Left ventricle myocardium superior (tissue), 1 donor: ENCODE data around the gene PRPF6. TPM values are rescaled to one million over a fixed set of nuclear protein-coding genes. Genes with fewer than 3 reads are reported as not detected.
"Not testable (repeated sequence)": the region's sequence is repeated elsewhere in the genome, so short reads cannot be mapped to it uniquely, and the experiment has no call there.

Source experiments
- ATAC-seq: fragments of 200-7000 bp; cut with Tn5 transposase; one replicate; pipeline ENCODE4 v1.9.1; 2020; ENCODE audit warnings: mild to moderate bottlenecking, moderate library complexity
- DNase-seq: peaks from one replicate; pipeline ENCODE4 v3.0.0-alpha.2; 2020
- intact Hi-C: fragments of 100-400 bp; cut with micrococcal nuclease; formaldehyde crosslinking; loops from one replicate; pipeline ENCODE4 v1.11.0; 2022
- total RNA-seq: library from RNA; stranded (reverse); fragmentation: NEBNext Ultra II Directional; extraction: Animal tissue kit (Norgen Biotek cat#: 25700); gene quantifications from one replicate; pipeline ENCODE4 v1.2.1, GENCODE V29; 2021
- donor health status: DM: no; HTN: yes; CAD: no; lungs with severe emphysema.

The PRPF6 gene
- total RNA-seq, 1 donor from 2014 or later, result 50.6 TPM

DNA sequence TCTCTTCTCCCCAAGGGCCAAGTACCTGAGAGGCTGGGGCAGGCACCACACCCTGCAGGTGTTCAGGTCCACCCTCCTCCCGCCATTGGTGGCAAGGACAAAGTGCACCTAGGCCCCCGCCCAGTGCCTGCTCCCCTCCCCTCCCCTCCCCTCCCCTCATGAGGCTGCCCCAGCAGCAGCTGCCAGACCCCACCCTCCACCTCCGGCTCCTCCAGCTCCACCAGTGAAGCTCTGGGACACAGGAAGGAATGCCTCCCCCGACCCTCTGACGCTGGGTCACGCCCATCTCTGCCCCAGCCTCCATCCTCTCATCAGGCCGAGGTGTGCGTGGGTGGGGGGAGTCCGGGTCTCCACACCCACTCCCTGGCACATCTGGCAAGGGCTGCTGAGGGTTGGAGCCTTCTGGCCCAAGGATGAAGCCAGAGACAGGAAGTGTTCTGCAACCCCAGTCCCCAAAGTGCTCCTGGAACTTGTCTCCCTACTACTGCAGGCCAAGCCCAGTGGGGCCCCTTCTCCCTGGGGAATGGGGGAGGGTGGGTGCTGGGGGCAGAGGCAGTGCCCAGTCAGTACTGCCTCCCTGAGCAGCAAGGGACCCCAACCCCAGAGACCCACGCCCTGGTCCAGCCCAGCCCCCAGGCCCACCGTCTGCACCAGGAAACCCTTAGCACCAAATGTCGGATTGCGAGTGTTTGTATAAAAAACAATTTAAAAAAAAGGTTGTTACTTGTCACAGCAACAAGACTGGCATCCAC lies 23.1 kb upstream of the PRPF6 start:
- DNase-seq (no peak), ATAC-seq (no peak)
- intact Hi-C loops, result no loop called here

DNA sequence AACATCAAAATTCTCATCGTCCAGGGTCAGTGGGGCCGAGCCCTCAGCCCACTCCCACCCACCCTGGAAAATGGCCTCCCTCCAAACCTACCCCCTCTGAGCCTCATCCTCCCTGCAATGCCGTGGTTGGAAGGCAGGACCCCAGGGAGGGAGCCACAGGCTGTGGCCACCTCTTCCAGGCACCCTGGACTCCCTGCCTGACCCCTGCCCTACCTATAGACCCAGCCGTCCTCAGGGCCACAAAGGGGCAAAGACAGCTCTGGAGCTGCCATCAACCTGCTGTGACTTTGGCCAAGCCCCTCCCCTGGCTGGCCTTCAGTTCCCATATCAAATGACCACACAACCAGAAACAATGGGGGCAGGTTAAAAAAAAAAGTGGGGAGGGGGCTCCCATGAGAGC lies 22.5 kb upstream of the PRPF6 start:
- intact Hi-C loops, result no loop called here
- no peak for DNase-seq
- no peak for ATAC-seq

DNA sequence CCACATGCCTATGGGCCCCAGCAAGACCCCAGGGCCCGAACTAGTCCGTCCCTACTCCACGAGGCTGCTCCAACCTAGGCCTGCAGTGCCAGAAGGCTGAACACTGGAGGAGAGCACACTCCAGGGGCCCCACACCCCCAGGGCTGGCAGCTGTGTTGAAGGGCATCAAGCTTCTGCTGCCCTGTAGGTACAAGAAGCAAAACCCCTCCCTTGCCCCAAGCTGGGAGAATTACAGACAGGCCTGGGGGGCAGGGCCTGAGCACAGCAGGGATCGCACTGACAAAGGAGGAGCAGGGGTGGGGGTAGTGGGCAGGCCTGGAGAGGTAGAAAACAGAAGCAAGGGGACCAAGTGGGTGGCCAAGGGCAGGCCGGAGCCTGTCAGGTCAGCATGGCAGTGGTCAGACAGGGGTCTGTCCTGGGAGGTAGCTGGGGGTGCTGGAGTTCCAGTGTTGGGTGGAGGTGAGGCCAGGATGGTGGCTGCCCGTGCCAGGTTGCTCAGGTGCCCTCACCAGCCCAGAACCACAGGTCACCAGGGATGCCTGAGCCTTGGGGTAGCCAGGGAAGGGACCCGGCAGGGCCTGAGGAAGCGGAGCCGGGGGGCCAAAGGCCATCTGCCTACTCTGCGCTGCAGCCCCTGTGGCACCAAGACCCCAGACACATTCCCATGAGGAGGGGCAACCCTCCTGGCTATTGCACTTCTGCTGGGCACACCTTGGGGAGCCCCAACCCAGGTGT lies 21.8 kb upstream of the PRPF6 start:
- intact Hi-C loops, result no loop called here
- DNase-seq (no peak), ATAC-seq (no peak)

DNA sequence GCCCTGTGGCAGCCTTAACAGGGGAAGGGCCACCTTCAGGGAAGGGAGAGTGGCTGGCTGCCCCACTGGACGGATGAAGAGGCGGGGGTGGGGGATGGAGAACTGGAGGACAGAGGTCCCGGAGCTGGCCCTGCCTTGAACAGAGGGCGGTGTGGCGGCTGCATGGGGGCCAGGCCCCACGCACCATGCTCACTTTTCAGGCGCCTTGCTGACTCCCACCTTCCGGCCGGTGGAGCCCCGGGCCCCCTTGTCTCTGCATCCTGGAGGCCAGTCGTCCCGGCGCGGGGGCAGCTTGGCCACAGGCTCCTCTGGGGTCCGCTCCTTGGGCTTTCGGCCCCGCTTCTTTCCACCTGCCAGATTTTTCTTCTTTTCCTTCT lies 21.2 kb upstream of the PRPF6 start:
- ATAC-seq, result no peak
- no peak for DNase-seq
- intact Hi-C loops, result no loop called here

DNA sequence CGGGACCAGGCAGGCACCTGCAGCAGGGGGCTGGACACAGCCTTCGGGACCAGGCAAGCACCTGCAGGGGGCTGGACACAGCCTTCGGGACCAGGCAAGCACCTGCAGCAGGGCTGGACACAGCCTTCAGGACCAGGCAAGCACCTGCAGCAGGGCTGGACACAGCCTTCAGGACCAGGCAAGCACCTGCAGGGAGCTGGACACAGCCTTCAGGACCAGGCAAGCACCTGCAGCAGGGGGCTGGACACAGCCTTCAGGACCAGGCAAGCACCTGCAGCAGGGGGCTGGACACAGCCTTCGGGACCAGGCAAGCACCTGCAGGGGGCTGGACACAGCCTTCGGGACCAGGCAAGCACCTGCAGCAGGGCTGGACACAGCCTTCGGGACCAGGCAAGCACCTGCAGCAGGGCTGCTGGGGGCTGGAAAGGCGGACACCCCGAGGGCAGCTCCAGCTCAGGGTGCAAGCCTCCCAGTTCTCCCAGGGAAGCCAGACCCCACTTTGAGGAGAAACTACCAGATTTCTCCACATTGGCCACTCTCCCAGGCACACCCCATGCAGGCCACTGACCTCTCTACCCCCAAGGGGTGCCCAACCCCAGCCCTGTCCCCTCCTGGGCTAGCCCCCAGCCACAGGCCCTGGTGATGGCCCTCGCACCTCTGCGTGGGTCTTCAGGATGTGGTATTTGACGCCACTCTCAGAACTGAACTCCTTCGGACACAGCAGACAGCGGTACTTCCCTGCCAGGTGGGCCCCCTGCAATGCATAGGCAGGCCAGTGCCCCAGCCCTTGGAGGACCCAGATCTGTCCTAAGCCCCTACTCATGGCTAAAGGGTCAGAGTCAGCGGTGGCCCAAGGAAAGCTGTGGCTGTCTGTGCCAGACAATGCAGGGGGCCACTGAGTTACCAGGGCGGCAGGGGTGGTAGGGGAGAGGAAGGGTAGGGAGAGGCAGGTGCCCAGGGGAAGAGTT lies 20.0 kb upstream of the PRPF6 start:
- ATAC-seq, intact Hi-C loops, DNase-seq: not testable (repeated sequence)

DNA sequence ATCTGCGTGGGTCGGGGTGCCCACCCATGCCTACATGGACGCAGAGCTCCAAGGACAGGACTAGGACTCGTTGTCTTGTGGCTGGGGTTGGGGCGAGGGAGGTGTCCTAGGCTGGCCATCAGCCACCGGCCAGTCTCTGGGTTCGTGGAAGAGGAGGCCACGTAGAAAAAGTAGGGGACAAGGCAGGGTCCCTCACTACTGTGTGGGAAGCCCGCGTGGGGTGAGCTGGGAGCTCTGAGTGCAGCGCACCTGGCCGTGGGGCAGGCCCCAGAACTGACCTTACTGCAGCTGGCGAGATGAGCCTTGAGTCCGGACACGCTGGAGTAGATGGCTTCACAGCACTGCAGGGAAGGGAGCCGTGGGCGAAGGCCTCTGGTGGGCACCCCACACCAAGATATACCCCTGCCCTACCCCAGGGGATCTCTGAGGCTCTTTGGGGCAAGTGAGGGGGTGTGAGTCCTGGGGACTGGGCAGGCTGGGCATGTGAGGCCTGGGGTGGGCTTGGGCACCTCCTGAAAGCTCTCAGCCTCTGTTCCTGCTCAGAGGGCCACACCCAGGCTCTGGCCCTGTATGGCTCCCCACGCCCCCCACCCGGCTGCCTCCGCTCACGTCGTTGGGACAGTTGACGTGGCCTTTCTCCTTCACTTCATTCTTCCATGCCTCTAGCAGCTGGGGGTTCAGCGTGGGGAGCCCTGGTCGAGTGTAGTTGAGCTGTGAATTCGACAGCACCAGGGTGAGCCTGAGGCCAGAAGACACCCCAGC lies 19.1 kb upstream of the PRPF6 start:
- DNase-seq (peak; percentile 20), ATAC-seq (no peak)
- intact Hi-C loops, result no loop called here

DNA sequence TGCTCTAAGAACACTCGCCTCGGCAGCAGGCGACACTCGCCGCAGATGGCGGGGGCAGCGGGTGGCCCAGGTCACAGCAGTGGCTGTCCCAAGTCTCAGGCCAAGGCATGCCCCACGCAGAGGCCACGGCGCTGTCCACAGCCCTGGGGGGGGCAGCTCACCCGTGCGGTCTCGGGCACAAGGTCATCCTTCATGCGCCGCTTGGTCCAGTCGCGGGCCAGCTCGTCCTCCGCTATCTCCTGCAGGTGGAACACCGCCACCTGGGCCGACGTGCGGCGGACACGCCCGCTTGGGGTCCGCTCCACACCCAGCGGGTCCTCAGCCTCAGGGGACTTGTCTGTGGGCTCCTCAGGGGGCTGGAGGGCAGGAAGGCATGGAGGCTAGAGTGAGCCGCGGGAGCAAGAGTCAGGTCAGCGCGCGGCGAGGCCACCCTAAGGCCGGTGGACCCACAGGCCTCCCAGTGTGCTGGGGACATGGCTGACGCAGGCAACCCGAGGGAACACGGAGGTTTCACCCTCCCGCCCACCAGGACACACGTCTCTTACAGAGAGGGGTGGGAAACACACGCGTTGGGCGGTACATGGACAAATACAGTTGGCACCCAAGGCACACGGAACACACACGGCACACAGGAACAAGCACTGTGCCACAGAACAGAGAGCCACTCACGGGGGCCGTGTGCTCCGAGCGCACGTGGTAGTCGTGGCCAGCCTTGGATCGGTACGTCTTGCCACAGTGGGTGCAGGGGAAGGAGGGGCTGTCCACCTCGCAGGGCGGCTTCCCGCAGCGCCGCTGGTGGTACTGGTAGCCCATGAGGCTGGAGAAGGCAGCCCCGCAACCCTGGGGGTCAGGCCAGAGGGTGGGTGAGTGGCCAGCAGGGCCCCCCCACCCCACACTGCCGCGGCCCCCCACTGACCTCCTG lies 18.2 kb upstream of the PRPF6 start:
- intact Hi-C loops, result no loop called here
- ATAC-seq, result no peak
- peak; percentile 31 for DNase-seq

DNA sequence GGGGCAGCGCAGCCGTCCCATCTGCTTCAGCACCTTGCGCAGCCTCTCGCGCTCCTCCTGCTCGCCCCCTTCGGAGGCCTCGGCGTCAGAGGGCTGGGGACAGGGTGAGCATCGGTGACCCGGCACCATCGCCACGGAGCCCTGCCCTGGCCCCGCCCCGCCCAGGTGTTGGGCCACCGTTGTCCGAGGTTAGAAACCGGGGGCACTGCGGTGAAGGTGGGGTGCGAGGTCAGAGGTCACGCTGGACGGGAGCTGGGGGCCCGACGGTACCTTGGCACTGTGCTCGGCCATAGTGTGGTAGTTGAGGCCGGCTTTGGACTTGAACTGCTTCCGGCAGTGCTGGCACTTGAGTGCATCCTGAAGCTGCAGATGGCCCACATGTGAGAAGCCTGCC lies 17.6 kb upstream of the PRPF6 start:
- ATAC-seq (no peak), DNase-seq (peak; percentile 28)
- intact Hi-C loops, result no loop called here

DNA sequence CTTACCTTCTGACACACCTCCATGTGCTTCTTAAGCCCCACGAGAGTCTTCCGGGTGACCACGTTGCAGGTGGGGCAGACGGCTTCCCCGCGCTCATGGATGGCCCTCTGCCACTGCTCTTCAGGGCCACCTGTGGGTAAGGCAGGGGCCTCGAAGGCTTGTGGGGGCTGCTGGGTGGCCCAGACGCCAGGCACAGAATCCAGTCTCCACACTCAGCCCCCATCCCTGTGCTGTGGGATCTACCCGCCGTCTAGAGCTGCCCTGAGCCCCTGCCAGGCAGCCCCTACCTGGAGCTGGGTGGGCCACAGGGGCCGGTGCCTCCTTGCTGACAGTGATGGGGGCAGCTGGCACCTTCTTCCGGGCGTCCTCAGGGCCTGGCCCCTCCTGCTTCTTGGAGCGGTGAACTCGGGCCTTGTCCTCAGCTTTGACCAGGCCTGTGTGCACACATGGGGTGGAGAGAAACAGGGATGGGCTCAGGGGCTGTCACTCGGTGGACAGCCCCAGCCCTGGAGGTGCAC lies 17.1 kb upstream of the PRPF6 start:
- no peak for DNase-seq
- intact Hi-C loops, result no loop called here
- ATAC-seq, result no peak

DNA sequence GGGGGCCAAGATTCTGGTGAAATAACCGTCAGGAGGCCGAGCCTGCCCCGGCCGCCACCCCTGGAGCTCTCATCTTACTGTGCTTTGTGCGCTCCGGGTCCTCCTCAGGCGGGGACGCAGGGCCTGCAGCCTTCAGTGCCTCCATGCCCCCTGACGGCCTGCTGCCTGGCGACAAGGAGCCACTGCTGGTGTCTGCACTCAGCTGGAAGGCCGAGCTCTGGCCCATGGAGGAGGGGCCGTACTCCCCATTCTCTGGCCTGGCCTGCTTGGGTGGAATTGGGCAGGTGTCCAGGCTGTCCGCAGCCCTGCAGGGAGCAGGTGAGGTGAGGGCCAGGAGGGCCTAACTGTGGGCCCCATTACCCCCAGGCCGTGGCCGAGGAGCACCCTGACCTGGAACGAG lies 16.5 kb upstream of the PRPF6 start:
- ATAC-seq (no peak), DNase-seq (peak; percentile 33)
- intact Hi-C loops, result no loop called here

DNA sequence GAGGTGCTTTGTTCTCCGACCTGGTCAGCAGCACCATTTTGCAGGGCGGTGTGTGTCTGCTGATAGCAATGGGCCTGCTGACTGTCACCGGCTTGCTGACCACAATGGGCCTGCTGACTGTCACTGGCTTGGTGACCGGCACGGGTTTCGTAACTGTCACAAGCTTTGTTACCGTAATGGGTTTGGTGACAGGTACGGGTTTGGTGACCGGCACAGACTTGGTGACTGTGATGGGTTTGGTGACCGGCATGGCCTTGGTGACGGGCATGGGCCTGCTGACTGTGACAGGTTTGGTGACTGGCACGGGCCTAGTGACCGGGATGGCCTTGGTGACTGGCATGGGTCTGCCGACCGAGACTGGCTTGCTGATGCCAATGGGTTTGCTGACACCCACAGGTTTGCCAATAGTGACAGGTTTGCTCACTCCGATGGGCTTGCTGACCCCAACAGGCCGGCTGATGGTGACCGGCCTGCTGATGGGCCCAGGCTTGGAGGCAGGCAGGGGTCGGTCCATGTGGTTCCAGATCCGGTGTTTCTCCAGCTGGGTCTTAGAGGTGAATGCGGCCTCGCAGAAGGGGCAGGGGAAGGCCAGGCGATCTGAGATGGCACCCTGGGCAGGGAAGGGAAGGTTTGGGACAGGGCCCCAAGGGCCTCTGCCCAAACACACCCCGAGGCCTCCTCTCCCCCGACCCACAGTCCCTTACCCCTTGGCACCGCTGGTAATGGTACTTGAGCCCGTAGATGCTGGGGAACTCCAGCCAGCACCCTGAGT lies 14.6 kb upstream of the PRPF6 start:
- intact Hi-C loops, result no loop called here
- ATAC-seq (no peak), DNase-seq (peak; percentile 23)

DNA sequence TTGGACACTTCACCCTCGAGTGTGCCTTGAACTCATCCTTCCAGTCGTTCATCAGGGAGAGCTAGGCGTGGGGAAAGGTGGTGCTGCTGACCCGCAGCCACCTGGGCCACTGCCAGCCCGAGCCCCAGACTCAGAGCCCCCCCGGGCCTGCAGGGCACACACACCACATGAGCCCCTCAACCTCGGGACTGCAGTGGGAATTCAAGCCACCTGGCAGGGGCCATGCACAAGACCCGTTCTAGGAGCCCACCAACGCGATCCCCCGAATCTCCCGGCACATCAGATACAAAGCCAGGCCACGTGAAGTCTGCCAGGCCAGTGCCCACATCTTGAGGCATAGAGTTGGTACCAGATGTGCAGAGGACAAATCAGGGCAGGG lies 14.0 kb upstream of the PRPF6 start:
- DNase-seq (peak; percentile 27), ATAC-seq (no peak)
- intact Hi-C loops, result no loop called here

DNA sequence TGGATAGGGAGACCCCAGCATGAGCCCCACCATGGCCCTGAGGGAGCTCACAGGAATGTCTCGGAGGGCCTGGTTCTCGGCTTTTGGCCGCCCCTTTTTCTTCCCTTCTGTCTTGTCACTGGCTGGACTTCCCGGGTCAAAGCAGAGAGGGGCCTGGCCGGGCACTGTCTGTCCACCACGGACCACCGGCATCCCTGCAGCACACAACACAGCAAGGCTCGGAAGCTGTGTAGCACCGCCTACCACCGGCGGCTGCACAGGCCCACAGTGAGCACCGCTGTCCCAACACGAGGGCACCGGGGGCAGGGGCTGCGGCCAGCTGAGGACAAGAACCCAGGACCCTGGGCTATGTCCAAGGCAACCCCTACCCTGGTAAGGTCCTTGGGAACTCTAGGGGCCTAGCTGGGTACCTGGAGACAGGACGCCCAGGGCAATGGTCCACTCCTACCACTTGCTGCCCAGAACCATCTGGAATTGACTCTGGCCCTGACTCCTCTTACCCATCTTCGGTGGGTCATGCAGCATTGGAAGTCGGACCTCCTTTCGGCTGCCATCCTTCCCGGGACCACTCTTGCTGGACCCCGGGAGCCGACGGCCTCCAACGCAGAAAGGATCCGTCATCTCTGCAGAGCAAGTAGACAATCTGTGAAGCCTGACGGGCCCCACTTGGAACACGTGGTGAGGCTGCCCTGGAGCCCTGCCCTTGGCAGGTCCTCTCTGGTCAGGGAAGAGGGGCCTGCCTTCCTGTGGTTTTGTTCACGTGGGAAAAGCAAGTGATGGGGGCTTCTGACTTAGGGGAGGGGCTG lies 13.4 kb upstream of the PRPF6 start:
- DNase-seq (peak; percentile 24), ATAC-seq (no peak)
- intact Hi-C loops, result no loop called here

DNA sequence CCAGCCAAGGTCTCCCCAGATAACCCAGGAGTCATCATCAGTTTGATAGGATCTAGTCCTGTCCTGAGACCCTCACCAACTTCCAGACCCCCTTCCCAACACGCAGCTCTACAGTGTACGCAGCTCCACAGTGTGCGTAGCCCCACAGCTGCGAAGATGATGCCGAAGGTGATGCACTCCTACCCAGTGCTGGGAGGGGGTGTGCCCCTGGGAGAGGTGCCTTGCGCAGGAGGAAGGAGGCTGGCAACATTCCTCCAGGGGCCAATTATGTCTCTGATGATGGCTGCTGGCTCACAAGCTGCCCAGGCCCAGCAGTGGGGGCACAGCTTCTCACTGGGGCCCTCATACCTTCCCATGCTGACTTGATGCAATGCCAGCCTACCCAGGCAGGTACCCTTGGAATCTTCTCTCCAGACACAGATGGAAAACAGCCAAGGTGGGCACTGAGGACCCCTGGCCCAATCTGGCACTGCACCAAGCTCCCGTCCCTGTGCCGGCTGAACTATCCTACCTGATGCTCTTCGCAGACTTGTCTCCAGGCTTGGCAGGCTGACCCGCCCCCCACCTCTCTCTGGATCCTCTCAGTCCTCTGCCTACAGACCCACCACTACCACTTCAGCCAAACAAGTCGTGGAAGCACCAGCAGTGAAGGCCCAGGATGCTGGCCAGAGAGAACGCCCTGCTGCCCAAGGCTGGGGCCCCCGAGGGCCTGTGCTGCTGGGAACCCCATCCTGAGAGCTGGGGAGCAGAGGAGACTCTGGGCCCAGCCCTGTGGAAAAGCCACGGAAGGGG lies 12.6 kb upstream of the PRPF6 start:
- ATAC-seq, result no peak
- DNase-seq, result peak; percentile 30
- intact Hi-C loops, result no loop called here

DNA sequence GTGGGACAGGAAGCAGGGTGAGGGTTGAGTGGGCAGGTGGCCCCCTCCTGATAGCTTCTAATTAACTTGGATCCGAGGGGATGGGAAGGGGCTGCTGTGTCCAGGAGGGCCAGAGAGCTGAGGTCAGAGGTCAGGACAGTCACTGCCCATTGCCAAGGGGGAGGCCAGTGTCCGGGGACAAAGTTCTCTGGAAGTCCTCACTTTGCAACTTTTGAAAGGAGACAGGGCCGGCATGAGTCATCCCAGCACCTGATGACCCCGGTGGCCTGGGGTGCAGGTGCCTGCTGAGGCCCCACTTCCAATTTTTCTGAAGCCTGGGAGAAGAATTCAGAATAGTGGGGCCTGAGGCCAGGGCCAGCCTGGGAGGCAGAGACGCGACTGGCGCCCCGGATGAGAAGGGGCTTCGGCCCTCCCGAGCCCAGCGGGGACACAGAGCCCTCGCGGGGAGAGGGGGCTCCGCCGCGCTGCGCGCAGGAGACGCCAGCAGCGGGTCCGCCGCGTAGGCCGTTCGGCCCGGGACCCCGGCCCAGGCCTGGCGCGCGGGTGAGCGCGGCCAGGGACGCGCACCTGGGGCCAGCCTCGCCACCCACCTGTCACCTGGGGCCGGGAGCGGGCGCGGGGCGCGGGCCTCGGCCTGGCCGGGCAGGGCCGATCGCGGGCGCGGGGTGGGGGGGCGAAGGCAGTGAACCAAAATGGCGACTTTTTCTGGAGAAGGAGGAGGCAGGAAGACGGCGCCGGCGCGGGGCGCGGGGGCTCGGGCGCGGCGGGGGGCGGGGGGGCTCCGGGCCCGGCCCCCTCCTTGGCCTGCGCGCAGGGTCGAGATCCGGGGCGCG lies 11.8 kb upstream of the PRPF6 start:
- peak; percentile 46 for DNase-seq
- ATAC-seq, result no peak
- intact Hi-C loops, result no loop called here
